DND-41 (cell line): ENCODE data around the gene RAP2B.

Experiments used
- CTCF ChIP-seq: IDR thresholded peaks from 2 replicates; pipeline ENCODE4 v1.5.1; 2012; ENCODE audit warnings: borderline replicate concordance, low read length, moderate library complexity, mild to moderate bottlenecking; ENCODE audit not compliant: poor library complexity, severe bottlenecking; ENCODE audit errors: extremely low read depth
- EZH2 ChIP-seq: IDR thresholded peaks from 3 replicates; pipeline ENCODE4 v1.6.1; 2012; ENCODE audit warnings: borderline replicate concordance, low read depth, mild to moderate bottlenecking, moderate library complexity, low read length, inconsistent platforms; ENCODE audit not compliant: severe bottlenecking

- no peak for TF ChIP-seq CTCF
- TF ChIP-seq EZH2 = no peak
These were observed 30.3 kb downstream of the RAP2B start for GRCh38 chr3:153192327-153192726.
